Glomerular visceral epithelial cell (primary cell): ENCODE data around the gene AGAP2.
A peak's percentile ranks its signal among the peaks of the same experiment; 100 is the strongest.
"Not testable (repeated sequence)": the region's sequence is repeated elsewhere in the genome, so short reads cannot be mapped to it uniquely, and the experiment has no call there.

Experiments used
- DNase-seq: peaks from one replicate; pipeline ENCODE4 v3.0.0-alpha.2; 2016; ENCODE audit errors: extremely low spot score

Gene AGAP2

DNA sequence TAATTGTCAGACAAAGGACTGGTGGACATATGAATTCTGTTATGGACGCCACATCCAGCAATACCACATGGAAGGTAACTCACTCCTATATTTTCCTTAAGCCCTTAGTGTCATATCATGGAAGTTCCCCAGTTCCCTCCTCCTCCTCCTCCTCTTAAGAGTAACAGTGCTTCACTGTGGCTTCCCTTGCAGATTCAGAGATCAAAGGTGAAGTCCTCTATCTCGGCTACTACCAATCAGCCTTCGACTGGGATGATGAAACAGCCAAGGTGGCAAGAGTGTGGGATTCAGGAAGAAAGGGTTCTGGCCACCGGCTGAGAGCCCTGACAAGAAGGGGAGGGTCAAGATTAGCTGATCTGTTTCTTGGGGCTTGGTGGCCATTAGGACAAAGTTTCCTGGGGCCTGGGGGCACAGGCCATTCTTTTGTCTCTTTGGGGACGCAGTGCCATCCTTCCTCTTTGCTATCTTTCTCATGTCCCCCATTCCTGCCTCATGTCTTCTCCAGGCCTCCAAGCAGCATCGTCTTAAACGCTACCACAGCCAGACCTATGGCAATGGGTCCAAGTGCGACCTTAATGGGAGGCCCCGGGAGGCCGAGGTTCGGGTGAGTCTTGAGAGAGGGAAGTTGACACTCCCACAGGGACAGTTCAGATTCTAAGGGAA is 42.6 kb downstream of the AGAP2 start:
- DNase-seq: no peak

DNA sequence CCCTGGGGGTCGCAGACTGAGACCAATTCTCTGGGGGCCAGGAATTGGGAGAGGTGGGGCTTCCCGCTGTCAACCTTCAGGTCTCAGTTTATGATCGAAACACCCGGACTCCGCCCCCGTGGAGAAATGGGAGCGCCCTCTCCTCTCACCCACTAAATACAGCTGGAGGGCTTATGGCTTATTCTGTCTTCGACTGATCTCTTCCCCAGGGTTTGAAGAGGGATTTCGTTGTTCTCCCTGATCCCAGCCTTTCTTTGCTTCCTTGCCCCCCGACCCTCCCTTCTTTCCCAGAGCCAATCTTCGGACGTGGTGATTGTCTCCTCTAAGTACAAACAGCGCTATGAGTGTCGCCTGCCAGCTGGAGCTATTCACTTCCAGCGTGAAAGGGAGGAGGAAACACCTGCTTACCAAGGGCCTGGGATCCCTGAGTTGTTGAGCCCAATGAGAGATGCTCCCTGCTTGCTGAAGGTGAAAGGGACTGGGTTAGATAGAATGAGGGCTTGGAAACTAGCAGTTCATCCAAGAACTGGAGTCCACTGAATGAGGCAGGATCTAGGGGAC is 44.0 kb downstream of the AGAP2 start:
- DNase-seq: peak; percentile 7

GRCh38 chr12:57693659-57694458 is 44.7 kb downstream of the AGAP2 start, which contains the start of gene OS9:
TSS of gene OS9 (plus strand) at chr12:57694132. CDS start at chr12:57694162, 30 bp downstream.
- peak; percentile 99 for DNase-seq

DNA sequence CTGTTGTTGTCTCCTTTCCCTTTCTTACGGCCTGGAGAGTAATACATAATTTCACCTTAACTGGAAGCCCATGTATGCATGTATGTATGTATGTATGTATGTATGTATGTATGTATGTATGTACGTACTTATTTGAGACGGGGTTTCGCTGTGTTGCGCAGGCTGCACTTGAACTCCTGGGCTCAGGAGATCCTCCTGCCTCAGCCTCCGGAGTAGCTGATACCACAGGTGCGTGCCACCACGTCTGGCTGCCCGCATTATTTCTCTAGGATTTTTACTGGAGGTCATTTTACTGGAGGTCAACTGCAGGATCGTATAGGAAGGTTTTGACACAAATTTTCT is 45.3 kb downstream of the AGAP2 start:
- no peak for DNase-seq

DNA sequence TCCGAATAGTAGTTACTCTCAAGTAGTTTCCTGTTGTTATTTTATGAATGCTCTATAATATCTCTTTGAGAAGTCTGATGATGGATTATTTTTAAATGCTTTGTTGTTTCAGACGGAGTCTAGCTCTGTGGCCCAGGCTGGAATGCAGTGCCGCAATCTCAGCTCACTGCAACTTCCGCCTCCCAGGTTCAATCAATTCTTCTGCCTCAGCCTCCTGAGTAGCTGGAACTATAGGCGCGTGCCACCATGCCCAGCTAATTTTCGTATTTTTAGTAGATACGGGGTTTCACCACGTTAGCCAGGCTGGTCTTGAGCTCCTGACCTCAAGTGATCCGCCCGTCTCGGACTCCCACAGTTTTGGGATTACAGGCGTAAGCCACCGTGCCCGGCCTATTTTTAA is 46.0 kb downstream of the AGAP2 start:
- DNase-seq: no peak

DNA sequence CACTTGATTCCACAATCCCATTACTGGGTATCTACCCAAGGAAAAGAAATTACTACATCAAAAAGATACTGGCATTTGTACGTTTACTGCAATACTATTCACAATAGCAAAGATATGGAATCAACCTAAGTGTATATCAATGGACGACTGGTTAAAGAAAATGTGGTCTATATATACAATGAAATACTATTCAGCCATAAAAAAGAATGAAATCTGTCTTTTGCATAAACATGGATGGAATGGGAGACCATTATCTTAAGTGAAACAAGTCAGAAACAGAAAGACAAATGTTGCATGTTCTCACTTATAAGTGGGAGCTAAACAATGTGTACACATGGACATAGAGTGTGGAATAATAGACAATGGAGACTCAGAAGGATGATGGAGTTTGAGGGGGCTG is 49.6 kb downstream of the AGAP2 start:
- DNase-seq: no peak

GRCh38 chr12:57687862-57688261 is 50.7 kb downstream of the AGAP2 start:
- no peak for DNase-seq

DNA sequence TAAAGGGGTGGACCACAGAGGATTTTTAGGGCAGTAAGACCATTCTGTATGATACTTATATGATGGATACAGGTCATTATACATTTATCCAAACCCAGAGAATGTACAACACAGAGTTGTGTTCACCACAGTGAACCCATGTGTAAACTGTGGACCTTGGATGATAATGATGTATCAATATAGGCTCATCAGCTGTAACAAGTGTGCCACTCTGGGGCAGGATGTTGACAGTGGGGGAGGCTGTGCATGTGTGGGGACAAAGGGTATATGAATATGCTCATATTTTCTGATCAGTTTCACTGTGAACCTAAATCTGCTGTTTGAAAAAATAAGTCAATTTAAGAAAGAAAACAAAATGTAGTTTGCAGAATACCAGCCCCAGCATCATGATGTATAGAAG is 58.8 kb downstream of the AGAP2 start:
- DNase-seq: no peak

- not testable (repeated sequence) for DNase-seq
Measured at GRCh38 chr12:57677947-57678346, 60.6 kb downstream of the AGAP2 start.

DNA sequence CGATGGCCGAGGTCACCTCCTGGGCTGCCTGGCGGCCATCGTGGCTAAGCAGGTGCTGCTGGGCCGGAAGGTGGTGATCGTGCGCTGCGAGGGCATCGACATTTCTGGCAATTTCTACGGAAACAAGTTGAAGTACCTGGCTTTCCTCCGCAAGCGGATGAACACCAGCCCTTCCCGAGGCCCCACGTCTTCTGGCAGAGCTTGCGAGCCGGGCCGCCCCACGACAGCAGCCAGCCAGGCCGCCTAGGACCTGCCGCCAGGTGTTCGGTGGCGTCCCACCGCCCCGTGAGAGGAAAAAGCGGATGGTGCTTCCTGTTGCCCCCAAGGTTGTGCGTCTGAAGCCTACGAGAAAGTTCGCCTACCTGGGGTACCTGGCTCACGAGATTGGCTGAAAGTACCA is 63.9 kb downstream of the AGAP2 start:
- DNase-seq: no peak
